Measurements from ENCODE around the gene ACP3.
A peak's percentile ranks its signal among the peaks of the same experiment; 100 is the strongest.

The ACP3 gene, protein sequence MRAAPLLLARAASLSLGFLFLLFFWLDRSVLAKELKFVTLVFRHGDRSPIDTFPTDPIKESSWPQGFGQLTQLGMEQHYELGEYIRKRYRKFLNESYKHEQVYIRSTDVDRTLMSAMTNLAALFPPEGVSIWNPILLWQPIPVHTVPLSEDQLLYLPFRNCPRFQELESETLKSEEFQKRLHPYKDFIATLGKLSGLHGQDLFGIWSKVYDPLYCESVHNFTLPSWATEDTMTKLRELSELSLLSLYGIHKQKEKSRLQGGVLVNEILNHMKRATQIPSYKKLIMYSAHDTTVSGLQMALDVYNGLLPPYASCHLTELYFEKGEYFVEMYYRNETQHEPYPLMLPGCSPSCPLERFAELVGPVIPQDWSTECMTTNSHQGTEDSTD

DNA sequence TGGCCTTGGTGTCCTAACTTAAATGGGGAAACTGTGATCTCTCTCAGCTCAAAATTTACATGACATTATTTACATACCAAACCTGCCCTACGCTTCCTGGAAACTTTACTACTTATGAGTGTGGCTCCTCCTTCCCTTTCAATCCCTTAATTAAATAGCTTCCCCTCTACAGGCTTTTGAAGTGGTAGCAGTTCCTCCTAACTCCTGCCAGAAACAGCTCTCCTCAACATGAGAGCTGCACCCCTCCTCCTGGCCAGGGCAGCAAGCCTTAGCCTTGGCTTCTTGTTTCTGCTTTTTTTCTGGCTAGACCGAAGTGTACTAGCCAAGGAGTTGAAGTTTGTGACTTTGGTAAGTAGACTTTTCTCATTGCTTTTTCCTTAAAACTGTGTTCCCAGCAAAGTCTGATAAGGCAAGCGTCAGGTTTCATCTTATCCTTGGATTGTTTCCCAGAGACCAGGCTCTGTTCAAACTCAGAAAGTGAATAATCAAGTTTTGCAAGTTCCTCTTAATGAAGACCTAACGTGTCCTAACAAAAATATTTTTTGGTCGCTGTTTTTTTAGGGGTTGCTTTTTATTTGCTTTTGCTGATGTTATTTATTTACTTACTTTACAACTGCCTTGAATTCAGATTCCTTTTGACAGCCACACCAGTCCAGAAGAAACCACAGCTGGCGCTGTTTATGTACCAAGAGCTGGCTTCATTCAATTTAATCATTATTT is at the start of gene ACP3:
TSS of gene ACP3 (plus strand) at position 179 of the 720 bp plus-strand sequence. CDS start at position 229, 50 bp downstream.
- no peak within 1 kb of the TSS for H3K9ac ChIP-seq (ENCODE audit: low read depth, low read length)
- no peaks in the 10 kb centered on the region for H3K36me3 ChIP-seq (ENCODE audit: control insufficient read depth, insufficient read depth, low read length)
- H3K4me3 ChIP-seq (ENCODE audit: low read depth, low read length), result no peak within 1 kb of the TSS
- H3K27me3 ChIP-seq (ENCODE audit: control insufficient read depth, insufficient read depth, low read length), result no peaks in the 10 kb centered on the region
- H3K4me1 ChIP-seq (ENCODE audit: control insufficient read depth, insufficient read depth, low read length), result peaks cover 32% of the 10 kb centered on the region
- H3K27ac ChIP-seq (ENCODE audit: low read depth, low read length), result peak within 1 kb of the TSS; percentile 72
- no peaks in the 10 kb centered on the region for H3K9me3 ChIP-seq (ENCODE audit: control insufficient read depth, insufficient read depth, low read length)

- Histone ChIP-seq H3K4me3 (ENCODE audit: low read depth, low read length) (no peak overlapping the region), H3K9me3 (ENCODE audit: control insufficient read depth, insufficient read depth, low read length) (no peaks in the 10 kb centered on the region), H3K36me3 (ENCODE audit: control insufficient read depth, insufficient read depth, low read length) (no peaks in the 10 kb centered on the region), H3K27me3 (ENCODE audit: control insufficient read depth, insufficient read depth, low read length) (no peaks in the 10 kb centered on the region), H3K4me1 (ENCODE audit: control insufficient read depth, insufficient read depth, low read length) (peaks cover 8% of the 10 kb centered on the region; the same call in 1 of the 2 replicates), H3K27ac (ENCODE audit: low read depth, low read length) (peak overlapping the region; percentile 43), H3K9ac (ENCODE audit: low read depth, low read length) (no peak overlapping the region)
Measured at GRCh38 chr3:132268956-132269355, 48.3 kb upstream of the ACP3 start.

DNA sequence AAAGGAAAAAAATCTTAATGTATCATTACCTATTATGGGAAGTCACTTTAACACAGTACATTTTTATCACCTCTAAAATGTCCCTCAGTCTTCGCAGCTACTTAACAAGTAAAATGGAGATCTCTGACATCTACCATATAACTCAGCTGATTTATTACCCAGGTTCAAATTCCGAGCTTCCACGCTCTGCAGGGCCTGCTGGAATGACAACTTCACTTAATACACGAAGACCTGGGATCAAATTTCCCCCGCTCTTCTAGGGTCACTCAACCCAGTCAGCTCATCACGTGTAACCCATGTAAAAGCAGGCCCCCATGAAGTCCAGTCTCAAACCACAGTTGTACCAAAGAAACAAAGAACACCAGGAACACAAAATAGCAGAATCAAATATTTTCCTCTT is 44.2 kb upstream of the ACP3 start:
- Histone ChIP-seq H3K27ac (ENCODE audit: low read depth, low read length) (no peak overlapping the region), H3K9me3 (ENCODE audit: control insufficient read depth, insufficient read depth, low read length) (peaks cover 6% of the 10 kb centered on the region), H3K4me1 (ENCODE audit: control insufficient read depth, insufficient read depth, low read length) (no peaks in the 10 kb centered on the region), H3K27me3 (ENCODE audit: control insufficient read depth, insufficient read depth, low read length) (no peaks in the 10 kb centered on the region), H3K4me3 (ENCODE audit: low read depth, low read length) (no peak overlapping the region), H3K36me3 (ENCODE audit: control insufficient read depth, insufficient read depth, low read length) (no peaks in the 10 kb centered on the region), H3K9ac (ENCODE audit: low read depth, low read length) (no peak overlapping the region)

GRCh38 chr3:132276228-132276906 is 40.8 kb upstream of the ACP3 start:
- Histone ChIP-seq H3K9me3 (ENCODE audit: control insufficient read depth, insufficient read depth, low read length) (peaks cover 7% of the 10 kb centered on the region), H3K4me1 (ENCODE audit: control insufficient read depth, insufficient read depth, low read length) (no peaks in the 10 kb centered on the region), H3K27me3 (ENCODE audit: control insufficient read depth, insufficient read depth, low read length) (no peaks in the 10 kb centered on the region), H3K9ac (ENCODE audit: low read depth, low read length) (no peak overlapping the region), H3K27ac (ENCODE audit: low read depth, low read length) (no peak overlapping the region), H3K36me3 (ENCODE audit: control insufficient read depth, insufficient read depth, low read length) (no peaks in the 10 kb centered on the region), H3K4me3 (ENCODE audit: low read depth, low read length) (no peak overlapping the region)

- H3K9ac ChIP-seq (ENCODE audit: low read depth, low read length), result no peak overlapping the region
- H3K4me1 ChIP-seq (ENCODE audit: control insufficient read depth, insufficient read depth, low read length), result peaks cover 8% of the 10 kb centered on the region
- H3K27me3 ChIP-seq (ENCODE audit: control insufficient read depth, insufficient read depth, low read length), result no peaks in the 10 kb centered on the region
- no peaks in the 10 kb centered on the region for H3K36me3 ChIP-seq (ENCODE audit: control insufficient read depth, insufficient read depth, low read length)
- peaks cover 7% of the 10 kb centered on the region for H3K9me3 ChIP-seq (ENCODE audit: control insufficient read depth, insufficient read depth, low read length)
- H3K27ac ChIP-seq (ENCODE audit: low read depth, low read length), result no peak overlapping the region
- H3K4me3 ChIP-seq (ENCODE audit: low read depth, low read length), result no peak overlapping the region
Measured at GRCh38 chr3:132279030-132279429, 38.2 kb upstream of the ACP3 start.

- H3K36me3 ChIP-seq (ENCODE audit: control insufficient read depth, insufficient read depth, low read length), result no peaks in the 10 kb centered on the region
- H3K4me1 ChIP-seq (ENCODE audit: control insufficient read depth, insufficient read depth, low read length), result peaks cover 40% of the 10 kb centered on the region
- H3K9ac ChIP-seq (ENCODE audit: low read depth, low read length), result no peak overlapping the region
- no peak overlapping the region for H3K4me3 ChIP-seq (ENCODE audit: low read depth, low read length)
- no peaks in the 10 kb centered on the region for H3K27me3 ChIP-seq (ENCODE audit: control insufficient read depth, insufficient read depth, low read length)
- H3K27ac ChIP-seq (ENCODE audit: low read depth, low read length), result peak overlapping the region; percentile 55
- no peaks in the 10 kb centered on the region for H3K9me3 ChIP-seq (ENCODE audit: control insufficient read depth, insufficient read depth, low read length)
Measured at GRCh38 chr3:132283440-132283839, 33.8 kb upstream of the ACP3 start.

DNA sequence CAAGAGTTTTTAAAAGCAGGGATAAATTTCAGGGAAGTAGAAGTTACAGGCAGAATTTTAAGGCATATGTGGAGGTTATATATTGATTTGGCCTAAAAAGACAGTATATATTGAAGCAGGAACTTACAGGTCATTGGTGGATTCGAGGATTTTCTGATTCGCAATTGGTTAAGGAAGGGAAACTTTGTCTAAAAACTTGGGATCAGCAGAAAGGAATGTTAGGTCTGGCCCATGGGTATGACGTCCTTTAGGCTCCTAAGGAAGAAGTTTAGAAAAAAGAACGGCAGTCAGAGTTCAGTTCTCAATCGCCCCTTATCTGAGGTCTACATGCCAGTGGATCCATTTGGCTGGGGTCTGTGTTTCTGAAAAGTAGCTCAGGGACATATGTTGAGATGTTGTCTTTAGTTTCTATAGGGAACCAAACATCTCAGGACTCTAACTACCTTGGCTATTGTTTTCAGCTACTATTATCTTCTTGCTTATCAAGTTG is 33.2 kb upstream of the ACP3 start:
- H3K9me3 ChIP-seq (ENCODE audit: control insufficient read depth, insufficient read depth, low read length), result no peaks in the 10 kb centered on the region
- no peak overlapping the region for H3K9ac ChIP-seq (ENCODE audit: low read depth, low read length)
- 0 out of 2 replicates have a peak overlapping the region, but pooled peaks have one; percentile 9 for H3K4me3 ChIP-seq (ENCODE audit: low read depth, low read length)
- no peaks in the 10 kb centered on the region for H3K27me3 ChIP-seq (ENCODE audit: control insufficient read depth, insufficient read depth, low read length)
- no peaks in the 10 kb centered on the region for H3K36me3 ChIP-seq (ENCODE audit: control insufficient read depth, insufficient read depth, low read length)
- peak overlapping the region; percentile 55 for H3K27ac ChIP-seq (ENCODE audit: low read depth, low read length)
- peaks cover 40% of the 10 kb centered on the region for H3K4me1 ChIP-seq (ENCODE audit: control insufficient read depth, insufficient read depth, low read length)

DNA sequence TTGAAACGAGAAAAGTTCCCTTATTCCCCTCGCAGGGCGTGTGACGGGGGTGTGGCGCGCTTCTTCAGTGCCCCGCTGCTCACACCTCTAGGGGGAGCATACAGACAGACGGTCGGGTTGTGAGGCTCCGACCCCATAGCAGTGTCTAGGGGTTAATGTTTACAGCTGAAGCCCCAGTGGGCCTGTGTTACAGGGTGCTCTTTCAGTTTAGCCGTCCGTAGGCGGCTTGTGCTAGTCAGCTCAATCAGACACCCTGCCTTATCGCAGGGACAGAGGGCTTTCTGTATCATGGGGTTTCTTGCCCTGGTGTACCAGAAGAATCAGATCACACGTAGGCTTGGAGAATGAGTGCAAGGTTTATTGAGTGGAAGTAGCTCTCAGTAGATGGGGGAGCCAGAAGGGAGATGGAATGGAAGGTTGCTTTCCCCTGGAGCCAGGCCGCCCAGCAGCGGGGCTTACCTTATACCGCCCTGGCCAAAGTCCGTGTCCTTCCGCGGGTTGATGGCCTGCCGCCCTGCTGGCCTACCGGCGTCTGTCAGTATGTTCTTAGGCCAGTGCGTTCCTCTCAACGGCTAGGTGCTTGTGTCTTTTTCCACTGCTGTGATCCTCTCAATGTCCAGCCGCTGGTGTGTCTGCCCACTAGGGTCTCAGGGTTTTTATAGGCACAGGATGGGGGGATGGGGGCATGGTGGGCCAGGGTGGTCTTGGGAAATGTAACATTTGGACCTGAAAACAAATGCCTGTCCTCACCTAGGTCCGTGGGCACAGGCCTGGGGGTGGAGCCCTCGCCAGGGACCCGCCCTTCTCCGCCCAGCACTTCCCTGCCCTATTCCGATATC is 32.2 kb upstream of the ACP3 start:
- H3K4me1 ChIP-seq (ENCODE audit: control insufficient read depth, insufficient read depth, low read length), result peaks cover 40% of the 10 kb centered on the region
- H3K27me3 ChIP-seq (ENCODE audit: control insufficient read depth, insufficient read depth, low read length), result no peaks in the 10 kb centered on the region
- H3K9me3 ChIP-seq (ENCODE audit: control insufficient read depth, insufficient read depth, low read length), result no peaks in the 10 kb centered on the region
- no peak overlapping the region for H3K9ac ChIP-seq (ENCODE audit: low read depth, low read length)
- no peaks in the 10 kb centered on the region for H3K36me3 ChIP-seq (ENCODE audit: control insufficient read depth, insufficient read depth, low read length)
- peak overlapping the region; percentile 35; the same call in 1 of the 2 replicates for H3K4me3 ChIP-seq (ENCODE audit: low read depth, low read length)
- H3K27ac ChIP-seq (ENCODE audit: low read depth, low read length), result peak overlapping the region; percentile 57

GRCh38 chr3:132285620-132285945 is 31.6 kb upstream of the ACP3 start:
- Histone ChIP-seq H3K27me3 (ENCODE audit: control insufficient read depth, insufficient read depth, low read length) (no peaks in the 10 kb centered on the region), H3K36me3 (ENCODE audit: control insufficient read depth, insufficient read depth, low read length) (no peaks in the 10 kb centered on the region), H3K9me3 (ENCODE audit: control insufficient read depth, insufficient read depth, low read length) (no peaks in the 10 kb centered on the region), H3K9ac (ENCODE audit: low read depth, low read length) (no peak overlapping the region), H3K4me1 (ENCODE audit: control insufficient read depth, insufficient read depth, low read length) (peaks cover 40% of the 10 kb centered on the region), H3K27ac (ENCODE audit: low read depth, low read length) (peak overlapping the region; percentile 57), H3K4me3 (ENCODE audit: low read depth, low read length) (peak overlapping the region; percentile 35; the same call in 1 of the 2 replicates)

DNA sequence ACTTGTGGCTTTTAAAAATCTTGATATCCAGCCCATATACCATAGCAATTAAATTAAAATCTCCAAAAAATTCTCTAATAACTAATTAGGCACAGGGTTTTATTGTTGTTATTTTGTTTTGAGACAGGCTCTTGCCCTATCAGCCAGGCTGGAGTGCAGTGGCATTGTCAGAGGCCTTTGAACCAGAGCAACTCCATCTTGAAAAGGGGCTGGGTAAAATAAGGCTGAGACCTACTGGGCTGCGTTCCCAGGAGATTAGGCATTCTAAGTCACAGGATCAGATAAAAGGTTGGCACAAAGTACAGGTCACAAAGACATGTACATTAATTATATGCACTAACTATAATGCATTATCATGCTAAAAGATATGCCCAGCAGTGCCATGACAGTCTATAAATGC is 31.2 kb upstream of the ACP3 start:
- Histone ChIP-seq H3K4me3 (ENCODE audit: low read depth, low read length) (no peak overlapping the region), H3K9ac (ENCODE audit: low read depth, low read length) (no peak overlapping the region), H3K9me3 (ENCODE audit: control insufficient read depth, insufficient read depth, low read length) (no peaks in the 10 kb centered on the region), H3K36me3 (ENCODE audit: control insufficient read depth, insufficient read depth, low read length) (no peaks in the 10 kb centered on the region), H3K27ac (ENCODE audit: low read depth, low read length) (peak overlapping the region; percentile 11), H3K4me1 (ENCODE audit: control insufficient read depth, insufficient read depth, low read length) (peaks cover 40% of the 10 kb centered on the region), H3K27me3 (ENCODE audit: control insufficient read depth, insufficient read depth, low read length) (no peaks in the 10 kb centered on the region)

Data from HUES48 (cell line).